Measurements from ENCODE around the gene FAM20A. TPM values are rescaled to one million over a fixed set of nuclear protein-coding genes. Genes with fewer than 3 reads are reported as not detected.
"Not testable (repeated sequence)": the region's sequence is repeated elsewhere in the genome, so short reads cannot be mapped to it uniquely, and the experiment has no call there.

Gene FAM20A
- total RNA-seq, 2 donors from 2014 or later, result 24.8 to 25.3 TPM

DNA sequence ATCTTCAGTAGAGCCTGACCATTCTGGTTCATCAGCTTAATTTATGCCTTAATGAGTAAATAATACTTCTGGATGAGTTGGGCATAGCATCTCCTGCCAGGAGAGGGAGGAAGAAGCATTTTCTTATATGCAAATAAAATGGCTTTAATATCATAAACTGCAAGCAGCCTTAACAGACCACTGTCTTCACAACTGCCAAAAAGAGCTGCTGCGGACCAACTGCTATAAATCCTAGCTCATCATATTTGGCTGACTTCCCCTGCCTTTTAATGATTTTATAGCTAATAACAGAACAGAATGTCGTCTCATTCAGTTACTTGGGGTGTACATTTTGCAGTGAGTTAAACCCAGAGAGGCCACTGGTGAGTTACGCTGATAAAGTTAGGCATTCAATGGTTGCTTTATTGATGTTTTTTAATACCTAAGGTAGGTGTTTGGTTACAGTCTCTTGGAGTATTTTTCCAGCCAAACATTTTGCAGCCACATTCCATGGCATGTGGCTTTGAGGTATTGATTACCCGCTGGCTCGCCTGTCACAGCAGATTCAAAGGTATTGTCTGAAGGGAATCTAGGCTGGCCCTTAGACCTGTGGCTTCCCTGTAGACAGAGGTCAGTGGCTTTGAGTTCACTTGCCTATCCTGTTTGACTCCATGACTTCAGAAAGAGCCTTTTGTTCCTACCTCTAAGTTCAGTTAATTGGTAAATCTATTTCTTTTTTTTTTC is 16.4 kb downstream of the FAM20A start:
- Histone ChIP-seq H3K36me3 (no peaks in the 10 kb centered on the region), H3K4me3 (no peak overlapping the region), H3K27me3 (replicated peaks; ENCODE audit: insufficient read depth) (no peaks in the 10 kb centered on the region), H3K9me3 (no peaks in the 10 kb centered on the region), H3K4me1 (ENCODE audit: control insufficient read depth in 1 of 2, low read depth in 2 of 2) (no peaks in the 10 kb centered on the region), H3K27ac (no peak overlapping the region)
- DNase-seq (ENCODE audit: low spot score) (no peak), ATAC-seq (ENCODE audit: insufficient number of reproducible peaks, low FRiP score, low read depth) (no peak)
- TF ChIP-seq, protein P1, sequence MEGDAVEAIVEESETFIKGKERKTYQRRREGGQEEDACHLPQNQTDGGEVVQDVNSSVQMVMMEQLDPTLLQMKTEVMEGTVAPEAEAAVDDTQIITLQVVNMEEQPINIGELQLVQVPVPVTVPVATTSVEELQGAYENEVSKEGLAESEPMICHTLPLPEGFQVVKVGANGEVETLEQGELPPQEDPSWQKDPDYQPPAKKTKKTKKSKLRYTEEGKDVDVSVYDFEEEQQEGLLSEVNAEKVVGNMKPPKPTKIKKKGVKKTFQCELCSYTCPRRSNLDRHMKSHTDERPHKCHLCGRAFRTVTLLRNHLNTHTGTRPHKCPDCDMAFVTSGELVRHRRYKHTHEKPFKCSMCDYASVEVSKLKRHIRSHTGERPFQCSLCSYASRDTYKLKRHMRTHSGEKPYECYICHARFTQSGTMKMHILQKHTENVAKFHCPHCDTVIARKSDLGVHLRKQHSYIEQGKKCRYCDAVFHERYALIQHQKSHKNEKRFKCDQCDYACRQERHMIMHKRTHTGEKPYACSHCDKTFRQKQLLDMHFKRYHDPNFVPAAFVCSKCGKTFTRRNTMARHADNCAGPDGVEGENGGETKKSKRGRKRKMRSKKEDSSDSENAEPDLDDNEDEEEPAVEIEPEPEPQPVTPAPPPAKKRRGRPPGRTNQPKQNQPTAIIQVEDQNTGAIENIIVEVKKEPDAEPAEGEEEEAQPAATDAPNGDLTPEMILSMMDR (IDR thresholded peaks at IDR 0.05), result no peak

- not testable (repeated sequence) for H3K27ac ChIP-seq; H3K36me3 ChIP-seq; H3K27me3 ChIP-seq (replicated peaks; ENCODE audit: insufficient read depth); ATAC-seq (ENCODE audit: insufficient number of reproducible peaks, low FRiP score, low read depth); H3K4me3 ChIP-seq; H3K9me3 ChIP-seq; DNase-seq (ENCODE audit: low spot score); H3K4me1 ChIP-seq (ENCODE audit: control insufficient read depth in 1 of 2, low read depth in 2 of 2)
Measured at GRCh38 chr17:68582867-68583266, 18.3 kb downstream of the FAM20A start.

DNA sequence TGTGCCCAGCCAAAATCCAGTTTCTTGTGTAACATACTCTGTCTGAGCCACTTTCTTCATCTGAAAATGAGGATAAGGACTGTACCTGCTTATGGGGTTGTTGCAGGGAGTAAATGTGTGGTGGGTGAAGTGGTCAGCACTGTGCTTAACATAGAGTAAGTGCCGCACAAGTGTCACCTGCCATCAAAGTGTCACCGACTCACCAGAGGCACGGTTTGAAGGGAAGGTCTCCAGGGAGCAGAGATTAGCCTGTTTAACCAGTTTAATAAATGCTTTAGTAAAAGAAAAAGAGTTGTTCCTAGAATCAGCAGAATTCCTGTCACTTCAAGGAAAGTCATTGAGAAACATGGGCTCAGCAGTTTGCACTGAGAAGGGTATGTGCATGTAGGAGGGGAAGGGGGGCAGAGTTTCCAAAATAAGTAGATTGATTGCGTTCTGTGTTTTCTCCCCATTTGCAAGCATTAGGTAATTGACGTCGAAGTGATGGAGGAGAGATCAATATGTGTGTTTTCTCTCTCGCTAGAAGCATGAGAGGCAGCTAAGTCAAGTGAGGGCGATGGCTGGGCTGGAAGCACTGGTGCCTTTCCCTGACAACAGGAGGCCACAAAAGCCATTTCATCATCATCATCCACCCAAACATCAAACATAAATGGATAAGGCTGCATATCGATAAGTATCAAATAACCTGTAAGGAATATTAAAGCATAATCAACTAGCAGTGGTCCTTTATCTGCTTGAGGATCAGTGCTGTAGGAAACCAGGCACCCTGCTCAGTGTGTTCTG is 19.1 kb downstream of the FAM20A start:
- no peaks in the 10 kb centered on the region for H3K27me3 ChIP-seq (replicated peaks; ENCODE audit: insufficient read depth)
- H3K36me3 ChIP-seq, result no peaks in the 10 kb centered on the region
- no peak overlapping the region for H3K4me3 ChIP-seq
- DNase-seq (ENCODE audit: low spot score), result no peak
- no peak for ATAC-seq (ENCODE audit: insufficient number of reproducible peaks, low FRiP score, low read depth)
- no peak overlapping the region for H3K27ac ChIP-seq
- H3K9me3 ChIP-seq, result no peaks in the 10 kb centered on the region
- no peaks in the 10 kb centered on the region for H3K4me1 ChIP-seq (ENCODE audit: control insufficient read depth in 1 of 2, low read depth in 2 of 2)
- TF ChIP-seq, protein P1 (IDR thresholded peaks at IDR 0.05), result no peak

GRCh38 chr17:68580236-68580770 is 20.9 kb downstream of the FAM20A start:
- DNase-seq (ENCODE audit: low spot score) (no peak), ATAC-seq (ENCODE audit: insufficient number of reproducible peaks, low FRiP score, low read depth) (no peak)
- H3K27me3 ChIP-seq (replicated peaks; ENCODE audit: insufficient read depth), result no peaks in the 10 kb centered on the region
- TF ChIP-seq, protein P1 (IDR thresholded peaks at IDR 0.05), result no peak
- no peaks in the 10 kb centered on the region for H3K4me1 ChIP-seq (ENCODE audit: control insufficient read depth in 1 of 2, low read depth in 2 of 2)
- H3K9me3 ChIP-seq, result no peaks in the 10 kb centered on the region
- H3K27ac ChIP-seq, result peak overlapping the region in 1 of 2 donors; percentile 5
- no peaks in the 10 kb centered on the region for H3K36me3 ChIP-seq
- H3K4me3 ChIP-seq, result no peak overlapping the region

DNA sequence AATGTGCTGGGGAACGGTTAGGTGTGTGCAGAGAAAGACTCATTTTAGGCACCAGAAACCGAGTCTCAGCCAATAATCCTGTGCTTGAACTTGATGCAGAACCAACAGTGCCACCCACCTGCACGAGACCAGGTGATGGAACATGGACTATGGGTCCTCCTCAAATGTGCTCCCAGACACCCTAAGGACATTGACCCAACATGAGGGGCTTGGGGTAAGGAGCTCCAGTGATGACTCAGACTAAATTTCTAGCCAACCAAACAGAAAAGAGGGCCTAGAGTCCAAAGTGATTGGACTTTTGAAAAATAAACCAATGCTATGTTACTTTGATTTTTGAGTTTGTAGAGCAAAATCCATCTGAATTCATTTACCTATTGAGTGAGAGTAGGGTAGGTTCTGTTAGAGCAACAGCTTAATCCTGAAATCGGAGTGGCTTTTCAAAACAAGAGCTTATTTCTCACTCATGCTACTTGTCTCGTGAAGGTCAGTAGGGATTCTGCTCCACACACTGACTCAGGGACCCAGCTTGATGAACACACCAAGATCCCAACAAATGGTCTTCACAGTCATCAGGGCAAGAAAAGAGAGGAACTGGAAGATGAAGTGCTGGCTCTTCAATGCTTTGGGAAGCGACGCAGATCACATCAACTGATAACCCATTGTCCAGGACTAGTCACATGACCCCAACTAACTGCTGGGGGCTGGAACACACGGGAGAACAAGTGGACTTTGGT is 21.8 kb downstream of the FAM20A start:
- Histone ChIP-seq H3K4me1 (ENCODE audit: control insufficient read depth in 1 of 2, low read depth in 2 of 2) (no peaks in the 10 kb centered on the region), H3K27ac (peak overlapping the region in 1 of 2 donors; percentile 5), H3K36me3 (no peaks in the 10 kb centered on the region), H3K27me3 (replicated peaks; ENCODE audit: insufficient read depth) (no peaks in the 10 kb centered on the region), H3K4me3 (no peak overlapping the region), H3K9me3 (no peaks in the 10 kb centered on the region)
- ATAC-seq (ENCODE audit: insufficient number of reproducible peaks, low FRiP score, low read depth) (no peak), DNase-seq (ENCODE audit: low spot score) (no peak)
- TF ChIP-seq, protein P1 (IDR thresholded peaks at IDR 0.05), result no peak

All from thoracic aorta (tissue), 2 donors.